ENCODE data around the gene SPRR2D. TPM values are rescaled to one million over a fixed set of nuclear protein-coding genes. Genes with fewer than 3 reads are reported as not detected.
"Not testable (repeated sequence)": the region's sequence is repeated elsewhere in the genome, so short reads cannot be mapped to it uniquely, and the experiment has no call there.

The SPRR2D gene
- total RNA-seq, 1 experiment from 2014 or later, result not detected

GRCh38 chr1:153021829-153022228, 19.1 kb downstream of the SPRR2D start:
- DNase-seq (ENCODE audit: extremely low read depth, low read depth), result not testable (repeated sequence)

GRCh38 chr1:153011235-153011758, 29.6 kb downstream of the SPRR2D start:
- not testable (repeated sequence) for DNase-seq (ENCODE audit: extremely low read depth, low read depth)

- no peak for DNase-seq (ENCODE audit: extremely low read depth, low read depth)
Observed at GRCh38 chr1:153001382-153001781, 39.5 kb downstream of the SPRR2D start, which contains the start of gene SPRR3. Gene SPRR3 (plus strand): TSS chr1:153001749. CDS start chr1:153003021, 1,272 bp downstream.

- no peak for DNase-seq (ENCODE audit: extremely low read depth, low read depth)
Observed at GRCh38 chr1:153000294-153000693, 40.6 kb downstream of the SPRR2D start.

GRCh38 chr1:152999818-153000217, 41.1 kb downstream of the SPRR2D start:
- DNase-seq (ENCODE audit: extremely low read depth, low read depth), result no peak

GRCh38 chr1:152998476-152998875, 42.4 kb downstream of the SPRR2D start:
- no peak for DNase-seq (ENCODE audit: extremely low read depth, low read depth)

GRCh38 chr1:152997901-152998300, 43.0 kb downstream of the SPRR2D start:
- DNase-seq (ENCODE audit: extremely low read depth, low read depth), result no peak

GRCh38 chr1:152996633-152997400, 44.1 kb downstream of the SPRR2D start:
- DNase-seq (ENCODE audit: extremely low read depth, low read depth), result no peak

- DNase-seq (ENCODE audit: extremely low read depth, low read depth), result no peak
Observed at GRCh38 chr1:152995842-152996241, 45.1 kb downstream of the SPRR2D start.

GRCh38 chr1:152993186-152993585, 47.7 kb downstream of the SPRR2D start:
- DNase-seq (ENCODE audit: extremely low read depth, low read depth), result no peak

Small RNA genes lying within 50 kb of the gene (small RNA-seq; reads per million reads assigned to genes)
- gene AL356867.1, result 0 reads per million in 2 experiments
- gene RF00322, result 0 reads per million in 2 experiments

Other genes starting within 250 kb of the SPRR2D start
- gene LCE1D, start 244.4 kb downstream of the SPRR2D start, total RNA-seq (2014; rRNA removed; shearing (Covaris generic)), result not detected in 2 replicates
- gene LCE1C, start 234.5 kb downstream of the SPRR2D start, total RNA-seq (2014; rRNA removed; shearing (Covaris generic)), result not detected in 2 replicates
- gene LCE1B, start 229.1 kb downstream of the SPRR2D start, total RNA-seq (2014; rRNA removed; shearing (Covaris generic)), result not detected in 2 replicates
- not detected in 2 replicates for gene LCE1A, start 213.6 kb downstream of the SPRR2D start, total RNA-seq (2014; rRNA removed; shearing (Covaris generic))
- not detected in 2 replicates for gene LCE6A, start 198.3 kb downstream of the SPRR2D start, total RNA-seq (2014; rRNA removed; shearing (Covaris generic))
- not detected in 2 replicates for gene LCE7A, start 181.1 kb downstream of the SPRR2D start, total RNA-seq (2014; rRNA removed; shearing (Covaris generic))
- not detected in 2 replicates for gene SMCP, start 162.8 kb downstream of the SPRR2D start, total RNA-seq (2014; rRNA removed; shearing (Covaris generic))
- gene IVL, start 132.6 kb downstream of the SPRR2D start, total RNA-seq (2014; rRNA removed; shearing (Covaris generic)), result not detected in 2 replicates
- not detected in 2 replicates for gene SPRR5, start 93.9 kb downstream of the SPRR2D start, total RNA-seq (2014; rRNA removed; shearing (Covaris generic))
- gene SPRR4, start 70.5 kb downstream of the SPRR2D start, total RNA-seq (2014; rRNA removed; shearing (Covaris generic)), result not detected in 2 replicates
- not detected in 2 replicates for gene SPRR1A, start 57.0 kb downstream of the SPRR2D start, total RNA-seq (2014; rRNA removed; shearing (Covaris generic))
- gene SPRR3, start 39.4 kb downstream of the SPRR2D start, total RNA-seq (2014; rRNA removed; shearing (Covaris generic)), result not detected in 2 replicates
- not detected in 2 replicates for gene SPRR1B, start 9.9 kb downstream of the SPRR2D start, total RNA-seq (2014; rRNA removed; shearing (Covaris generic))
- not detected in 2 replicates for gene SPRR2A, start 16.4 kb upstream of the SPRR2D start, total RNA-seq (2014; rRNA removed; shearing (Covaris generic))
- gene SPRR2B, start 30.5 kb upstream of the SPRR2D start, total RNA-seq (2014; rRNA removed; shearing (Covaris generic)), result not detected in 2 replicates
- not detected in 2 replicates for gene SPRR2E, start 53.4 kb upstream of the SPRR2D start, total RNA-seq (2014; rRNA removed; shearing (Covaris generic))
- not detected in 2 replicates for gene SPRR2F, start 72.4 kb upstream of the SPRR2D start, total RNA-seq (2014; rRNA removed; shearing (Covaris generic))
- gene SPRR2G, start 109.8 kb upstream of the SPRR2D start, total RNA-seq (2014; rRNA removed; shearing (Covaris generic)), result not detected in 2 replicates
- gene LELP1, start 162.3 kb upstream of the SPRR2D start, total RNA-seq (2014; rRNA removed; shearing (Covaris generic)), result not detected in 2 replicates
- gene PRR9, start 176.5 kb upstream of the SPRR2D start, total RNA-seq (2014; rRNA removed; shearing (Covaris generic)), result not detected in 2 replicates
- gene LORICRIN, start 218.6 kb upstream of the SPRR2D start, total RNA-seq (2014; rRNA removed; shearing (Covaris generic)), result not detected in 2 replicates